GM12891 (cell line): ENCODE results near the gene SWI5.

Source experiments
- POLR2A ChIP-seq: IDR thresholded peaks from 2 replicates; pipeline ENCODE4 v1.6.1; 2011; ENCODE audit warnings: low read depth, low read length, control low read depth
- SPI1 ChIP-seq: IDR thresholded peaks from 2 replicates; pipeline ENCODE4 v1.6.1; 2011; ENCODE audit warnings: low read depth, low read length, control low read depth
- TAF1 ChIP-seq: IDR thresholded peaks from 2 replicates; pipeline ENCODE4 v1.6.1; 2011; ENCODE audit warnings: low read depth, low read length, control low read depth

- TF ChIP-seq SPI1 (no peak), TAF1 (no peak), POLR2A (no peak)
These were observed 61.9 kb downstream of the SWI5 start for GRCh38 chr9:128337936-128338335.
